GM18520 (cell line): ENCODE results near the gene RASAL3.

Source experiments
- ATAC-seq: cut with Tn5 transposase; IDR thresholded peaks from one replicate; pipeline ENCODE4 v1.9.1; 2021; ENCODE audit not compliant: unreplicated experiment

Gene RASAL3

DNA sequence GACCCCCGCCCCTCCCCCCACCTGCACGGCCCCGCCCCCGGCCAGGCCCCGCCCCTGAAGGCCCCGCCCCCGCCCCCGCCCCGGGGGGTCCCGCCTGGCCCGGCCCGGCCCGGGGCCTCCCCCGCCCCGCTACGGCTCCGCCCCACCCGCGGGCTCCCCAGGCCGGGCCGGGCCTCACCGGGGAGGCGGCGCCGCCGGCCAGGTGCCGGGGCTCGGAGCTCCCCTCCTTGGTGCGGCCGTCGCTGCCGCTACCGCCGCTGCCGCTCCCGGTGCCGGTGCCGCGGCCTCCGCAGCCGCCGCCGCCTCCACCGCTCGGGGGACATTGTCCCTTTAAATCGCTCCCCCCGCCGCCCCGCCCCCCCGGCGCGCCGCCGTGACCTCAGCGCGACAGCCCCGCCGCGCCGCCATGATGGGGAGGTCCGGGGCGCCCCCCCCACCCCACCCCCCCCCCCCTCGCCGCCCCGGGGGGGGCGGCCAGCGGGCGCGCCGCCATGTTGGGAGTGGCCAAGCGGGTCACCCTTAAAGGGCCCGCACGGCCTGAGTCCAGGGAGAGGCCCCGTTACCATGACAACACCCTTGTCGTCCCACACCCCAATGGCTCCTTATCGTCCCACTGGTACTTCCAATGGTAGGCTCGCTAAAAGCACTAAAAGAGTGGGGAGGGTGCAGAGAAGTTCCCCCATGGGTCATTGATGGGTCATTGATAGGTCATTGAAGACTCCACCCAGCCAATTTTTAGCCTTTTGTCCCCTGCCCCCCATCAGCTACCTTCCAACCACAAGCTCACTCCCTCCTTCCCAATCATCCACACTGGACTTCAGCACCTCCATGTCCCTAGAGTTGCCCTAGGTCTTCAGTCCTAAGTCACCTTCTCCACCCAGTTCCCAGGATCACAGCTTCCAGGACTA, 14.5 kb downstream of the RASAL3 start, which contains the start of gene WIZ:
Gene WIZ (minus strand): TSS at position 337 of the 908 bp plus-strand sequence. CDS start 1,649 bp downstream, outside the sequence.
- ATAC-seq: no peak

DNA sequence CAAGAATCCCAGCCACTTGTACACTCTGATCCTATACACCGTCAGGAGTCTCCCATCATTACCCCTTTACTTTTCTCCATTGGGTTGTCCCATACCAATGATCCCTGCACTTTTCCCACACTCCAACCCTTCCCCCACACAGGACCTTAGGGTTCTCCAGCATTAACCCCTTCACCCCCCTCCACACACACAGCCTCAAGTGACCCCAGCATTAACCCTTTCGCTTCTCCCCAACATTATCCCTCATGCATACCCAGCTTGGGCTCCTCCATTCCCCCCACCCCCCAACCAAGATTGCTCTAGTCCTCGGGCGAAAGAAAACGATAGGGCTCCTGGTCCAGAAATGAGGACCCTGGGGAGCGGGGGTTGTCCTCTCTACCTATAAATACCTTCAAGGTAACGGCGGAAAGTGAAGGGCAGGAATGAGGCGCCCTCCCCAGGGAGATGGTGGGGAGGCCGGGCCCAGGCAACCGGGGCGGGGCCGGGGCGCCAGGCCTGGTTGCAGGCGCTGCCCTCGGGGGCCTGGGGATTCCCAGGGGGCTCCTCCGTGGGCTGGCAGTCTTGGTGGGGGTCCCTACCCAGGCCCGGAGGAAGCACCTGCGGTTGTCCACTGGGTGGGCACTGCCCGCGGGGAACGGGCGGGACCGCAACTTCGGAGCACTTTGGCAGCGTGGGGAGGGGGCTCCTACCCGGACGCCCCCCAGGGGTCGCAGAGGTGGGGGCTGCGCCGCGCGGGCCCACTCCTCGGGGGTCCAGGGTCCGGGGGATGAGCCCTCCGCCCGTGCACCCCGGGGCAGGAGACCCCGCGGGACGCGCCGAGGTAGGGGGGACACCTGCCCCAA, 15.3 kb downstream of the RASAL3 start:
- no peak for ATAC-seq

DNA sequence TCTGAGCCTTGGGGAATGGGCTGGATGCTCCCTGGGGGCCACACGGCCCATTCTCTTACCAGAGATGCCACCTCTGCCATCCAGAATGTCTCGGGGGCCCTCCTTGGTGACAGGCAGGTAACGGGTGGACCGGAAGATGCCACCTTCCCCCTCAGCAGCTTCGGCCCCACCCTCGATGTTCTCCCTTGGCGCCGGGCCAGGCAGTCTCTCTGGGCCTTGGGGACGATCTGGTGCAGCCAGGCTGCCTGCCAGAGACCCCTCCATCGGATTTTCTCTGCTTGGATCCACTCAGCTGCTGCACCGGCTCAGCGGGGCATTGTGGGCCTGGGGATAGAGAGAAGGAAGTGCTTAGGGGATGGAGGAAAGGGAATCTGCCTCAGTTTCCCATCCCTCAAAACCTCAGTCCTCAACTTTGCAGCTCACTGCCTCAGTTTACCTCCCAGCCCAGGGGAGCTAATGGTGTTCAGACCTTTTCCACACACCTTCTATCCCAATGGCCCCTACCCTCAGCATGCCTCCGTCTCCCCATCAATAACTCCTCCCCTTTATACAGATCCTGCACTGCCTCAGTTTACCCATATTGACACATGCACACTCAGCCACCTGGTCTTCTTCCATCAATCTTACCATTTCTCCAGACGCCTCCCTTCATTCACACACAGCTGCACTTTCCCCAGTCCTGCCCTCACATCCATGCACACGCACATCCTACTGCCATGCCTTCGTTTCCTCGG, 16.1 kb downstream of the RASAL3 start:
- no peak for ATAC-seq

DNA sequence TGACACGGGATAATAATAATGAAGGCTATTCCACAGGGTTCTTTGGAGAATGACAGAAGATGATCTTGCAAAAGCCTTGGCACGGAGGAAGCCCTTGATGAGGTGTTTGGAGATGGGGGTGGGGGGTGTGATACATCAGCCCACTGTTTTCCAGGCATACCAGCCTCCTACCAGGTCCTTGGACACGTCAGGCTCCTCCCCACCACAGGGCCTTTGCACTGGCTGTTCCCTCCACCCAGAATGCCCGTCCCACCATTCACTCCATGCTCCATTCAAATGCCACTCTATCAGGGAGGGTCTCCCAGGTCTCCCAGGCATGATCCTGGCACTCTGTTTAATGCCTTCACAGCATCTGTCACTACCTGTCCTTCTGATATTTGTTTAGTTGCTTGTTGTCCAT, 17.3 kb downstream of the RASAL3 start:
- ATAC-seq: no peak

DNA sequence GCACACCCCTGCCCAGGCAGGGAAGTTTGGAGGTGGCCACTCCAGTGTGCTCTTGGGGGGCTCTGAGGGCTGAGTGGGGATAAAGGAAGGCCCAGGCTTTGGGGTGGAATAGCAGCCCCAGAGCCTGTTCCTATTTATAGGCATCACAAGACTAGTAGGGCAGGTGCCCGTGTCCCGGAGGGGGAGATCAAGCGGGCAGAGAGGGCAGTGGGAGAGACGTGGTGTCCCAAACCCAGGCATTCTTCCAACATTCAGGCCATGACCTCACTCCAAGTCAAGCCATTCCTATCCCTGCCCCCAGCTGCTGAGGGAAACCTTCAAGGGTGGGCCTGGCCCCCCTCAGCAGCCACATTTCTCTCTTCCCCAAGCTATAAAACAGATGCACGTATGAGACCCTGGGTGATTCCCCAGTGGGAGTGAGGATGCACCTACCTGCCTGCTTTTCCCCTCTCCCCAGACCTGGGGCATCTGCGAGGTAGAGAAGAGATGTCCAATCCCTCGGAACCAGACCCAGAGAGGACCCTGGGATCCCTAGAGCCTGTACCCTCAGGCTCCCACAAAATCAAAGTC, 18.5 kb downstream of the RASAL3 start:
- ATAC-seq: no peak

DNA sequence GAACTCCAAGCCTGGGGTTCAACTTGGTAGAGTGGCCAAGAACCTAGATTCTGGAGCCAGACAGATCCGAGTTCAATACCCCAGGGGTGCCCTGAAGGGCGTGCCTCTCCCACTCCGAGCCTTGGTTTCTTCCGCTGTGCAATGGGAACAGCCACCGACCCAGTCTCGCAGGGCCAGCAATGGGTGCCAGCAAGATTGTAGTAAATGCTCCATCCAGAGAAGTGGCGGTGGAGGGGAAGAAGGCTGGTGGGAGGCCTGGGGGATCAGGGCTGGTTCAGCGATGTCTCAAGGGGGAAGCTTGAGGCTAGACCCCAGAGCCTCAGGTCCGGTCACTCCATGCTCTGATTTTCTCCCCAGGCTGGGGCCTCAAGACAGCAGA, 19.1 kb downstream of the RASAL3 start:
- no peak for ATAC-seq

DNA sequence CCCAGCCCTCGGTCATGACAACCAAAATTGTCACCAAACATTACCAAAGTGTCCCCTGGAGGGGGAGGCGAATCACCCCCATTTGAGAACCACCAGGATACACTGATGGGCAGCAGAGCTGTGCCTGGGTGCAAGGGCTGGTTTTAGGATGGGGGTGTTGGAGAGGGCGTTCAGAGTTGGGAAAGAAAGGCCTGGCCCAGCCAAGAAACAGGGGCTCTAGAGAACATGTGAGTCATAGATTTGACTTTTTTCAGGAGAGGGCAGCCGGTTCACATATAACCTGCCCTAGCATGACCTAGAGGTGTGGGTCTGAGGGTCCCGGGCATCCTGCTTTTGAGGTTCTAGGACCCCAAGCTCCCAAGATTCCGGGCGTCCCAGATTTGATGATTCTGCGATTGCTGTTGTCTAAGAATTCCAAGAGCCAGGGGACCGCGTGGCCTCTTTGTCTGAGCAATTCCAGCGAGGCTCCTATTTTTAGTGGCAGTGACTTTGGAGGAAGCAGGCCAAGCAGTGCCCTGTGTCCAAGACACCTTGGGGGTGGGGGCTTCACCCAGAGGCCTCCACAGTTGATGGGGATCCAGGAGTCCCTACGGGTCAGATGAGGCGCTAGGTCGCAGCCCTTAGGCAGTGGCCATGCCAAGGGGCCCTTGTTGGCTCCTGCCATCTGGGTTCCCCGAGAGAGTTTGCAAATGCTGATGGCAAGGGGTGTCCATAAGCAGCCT, 19.7 kb downstream of the RASAL3 start:
- ATAC-seq: no peak

DNA sequence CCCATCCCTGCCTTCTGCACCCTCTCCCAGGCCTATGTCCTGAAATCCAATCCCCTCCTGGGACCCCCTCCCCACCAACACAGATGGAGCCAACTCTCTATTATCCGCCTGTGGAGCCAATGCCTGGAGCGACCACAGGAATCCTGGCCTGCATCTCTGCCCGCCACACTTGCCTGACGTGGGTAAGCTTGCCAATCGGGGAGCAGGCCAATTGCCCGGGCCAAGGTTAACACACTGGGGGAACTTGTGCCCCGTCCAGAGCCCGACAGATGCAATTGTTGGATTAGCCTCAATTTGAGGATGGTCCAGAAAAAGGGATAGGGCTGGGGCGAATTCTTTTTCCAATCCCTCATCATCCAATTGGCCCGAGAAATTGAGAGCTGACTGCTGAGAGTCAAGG, 20.5 kb downstream of the RASAL3 start:
- ATAC-seq: no peak

DNA sequence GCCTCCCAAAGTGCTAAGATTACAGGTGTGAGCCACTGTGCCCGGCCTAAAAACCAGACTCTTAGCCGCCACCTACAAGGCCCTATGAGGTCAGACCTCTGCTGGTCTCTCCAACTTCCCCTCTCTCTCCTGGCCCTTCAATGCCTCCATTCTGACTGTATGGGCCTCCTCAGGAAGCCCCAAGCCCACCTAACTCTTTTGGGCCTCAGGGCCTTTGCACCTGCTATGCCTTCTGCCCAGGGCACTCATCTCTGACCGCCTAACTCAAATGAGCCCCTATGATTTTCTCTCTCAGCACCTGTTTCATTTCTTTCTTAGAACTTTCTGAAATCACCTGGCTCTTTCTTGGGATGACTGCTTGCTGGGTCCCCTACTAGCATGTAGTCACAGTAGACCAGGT, 21.0 kb downstream of the RASAL3 start:
- ATAC-seq: no peak

DNA sequence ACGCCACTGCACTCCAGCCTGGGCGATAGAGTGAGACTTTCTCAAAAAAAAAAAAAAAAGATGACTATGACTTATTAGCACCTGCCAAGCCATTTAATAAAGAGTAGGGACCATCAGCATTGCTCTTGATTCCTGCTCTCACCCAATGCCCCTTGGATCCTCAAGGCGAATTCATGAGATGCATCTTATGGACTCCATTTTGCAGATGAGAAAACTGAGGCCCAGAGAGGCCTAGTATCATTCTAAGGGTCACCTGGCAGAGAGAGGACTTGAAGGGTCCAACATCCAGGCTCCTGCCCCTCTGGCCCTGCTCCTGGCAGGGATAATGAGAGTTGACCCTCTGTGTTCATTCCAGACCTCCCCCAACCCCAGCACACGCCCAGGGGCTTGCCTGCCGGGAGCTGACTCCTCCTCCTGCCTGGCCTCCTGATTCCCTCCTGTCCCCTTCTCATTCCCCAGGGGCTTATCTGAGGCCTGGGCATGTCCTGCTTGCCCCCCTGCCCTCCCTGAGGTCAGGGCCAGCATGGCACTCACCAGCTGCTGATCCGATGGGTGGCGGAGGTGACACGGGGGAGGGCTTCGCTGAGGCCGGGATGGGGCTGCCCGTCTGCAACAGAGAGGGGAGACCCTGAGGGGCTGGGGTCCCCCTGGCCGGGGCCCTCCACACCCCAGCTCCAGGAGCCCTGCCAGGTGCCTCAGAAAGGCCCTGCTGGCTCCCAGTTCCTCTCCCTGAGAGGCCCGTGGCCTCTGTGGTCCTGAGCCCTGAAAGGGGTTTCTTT, 22.0 kb downstream of the RASAL3 start:
- no peak for ATAC-seq

DNA sequence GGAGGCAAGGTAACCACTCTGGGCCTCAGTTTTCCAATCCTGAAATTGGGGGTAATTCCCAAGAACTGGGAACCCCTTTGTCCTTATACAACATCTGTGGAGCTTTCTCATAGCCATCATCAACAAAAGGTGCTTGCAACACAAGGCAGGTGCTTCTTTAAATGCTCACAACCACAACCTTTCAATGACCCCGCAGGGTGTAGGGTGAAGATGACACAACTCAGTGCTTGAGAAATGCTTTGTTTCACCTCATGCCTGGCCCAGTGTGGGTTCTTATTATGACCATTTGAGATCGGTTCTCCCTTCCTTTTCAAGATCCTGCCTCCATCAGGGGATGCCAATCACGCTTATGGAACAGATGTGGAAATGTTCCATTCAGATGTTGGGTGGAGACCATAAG, 23.0 kb downstream of the RASAL3 start:
- no peak for ATAC-seq

DNA sequence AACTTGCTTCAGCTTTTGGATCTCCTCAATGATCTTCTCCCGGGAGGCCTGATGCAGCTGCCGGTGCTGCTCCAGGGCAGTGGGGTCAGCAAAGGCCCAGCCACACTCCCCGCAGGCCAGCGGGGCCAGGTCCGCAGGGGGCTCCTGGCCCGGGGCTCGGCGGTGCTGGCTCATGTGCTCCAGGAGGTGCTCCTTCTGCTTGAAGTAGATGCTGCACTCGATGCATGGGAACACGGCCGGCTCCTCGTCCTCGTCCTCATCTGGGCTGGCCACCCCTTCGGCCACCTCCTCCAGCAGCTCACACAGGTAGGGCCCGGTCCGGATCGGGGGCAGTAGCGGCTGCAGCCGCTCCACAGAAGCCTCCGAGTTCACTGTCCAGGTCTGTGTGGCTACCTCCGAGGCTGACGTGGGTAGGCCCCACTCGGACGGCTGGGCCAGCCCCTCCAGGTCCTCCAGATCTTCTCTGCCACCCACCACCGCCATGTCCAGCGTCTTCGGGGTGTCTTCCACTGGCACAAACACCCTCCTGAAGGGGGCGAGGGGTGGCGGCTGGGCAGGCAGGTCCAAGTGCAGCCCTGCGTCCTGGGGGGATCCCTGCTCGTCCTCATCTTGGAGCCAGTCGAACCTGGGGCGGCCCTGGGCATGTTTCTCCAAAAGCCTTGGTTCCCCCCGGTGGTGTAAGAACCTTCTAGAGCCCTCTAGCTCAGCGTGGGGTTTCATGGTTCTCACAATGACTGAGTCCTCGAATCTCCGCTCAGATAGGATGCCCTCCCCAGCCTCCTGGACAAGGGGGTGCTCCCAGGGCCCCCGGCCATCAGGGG, 24.3 kb downstream of the RASAL3 start:
- no peak for ATAC-seq

DNA sequence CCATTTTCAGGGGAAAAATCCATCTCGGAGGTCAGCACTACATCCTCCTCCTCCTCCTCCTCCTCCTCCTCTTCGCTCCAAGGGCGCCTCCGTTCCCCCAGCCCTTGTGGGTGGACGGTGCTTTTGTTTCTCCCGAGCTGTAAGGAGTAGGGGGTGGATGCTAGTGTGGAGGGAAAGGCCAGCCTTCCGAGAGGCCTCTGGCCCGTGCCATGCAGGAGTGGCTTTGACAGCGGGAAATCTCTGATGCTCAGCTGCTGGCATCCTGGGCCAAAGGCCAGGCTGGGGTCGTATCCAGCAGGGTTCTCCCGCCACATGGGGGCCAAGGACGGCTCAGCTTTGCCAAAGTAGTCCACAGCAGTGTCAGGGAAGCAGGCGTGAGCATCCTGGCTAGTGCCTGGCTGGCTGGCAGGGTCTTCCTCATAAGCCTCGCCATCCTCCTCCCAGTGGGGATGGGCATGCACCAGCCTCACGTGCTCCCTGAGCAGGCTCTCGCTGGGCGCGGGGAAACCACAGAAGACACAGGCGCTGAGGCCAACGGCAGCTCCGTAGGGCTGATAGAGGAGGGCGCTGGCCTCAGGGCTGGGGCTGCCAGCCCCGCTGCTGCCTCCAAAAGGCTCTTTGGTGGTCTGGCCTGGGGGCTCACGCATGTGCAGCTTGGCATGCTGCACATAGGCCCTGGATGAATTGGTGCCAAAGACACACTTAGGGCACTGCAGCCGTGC, 25.1 kb downstream of the RASAL3 start:
- no peak for ATAC-seq

DNA sequence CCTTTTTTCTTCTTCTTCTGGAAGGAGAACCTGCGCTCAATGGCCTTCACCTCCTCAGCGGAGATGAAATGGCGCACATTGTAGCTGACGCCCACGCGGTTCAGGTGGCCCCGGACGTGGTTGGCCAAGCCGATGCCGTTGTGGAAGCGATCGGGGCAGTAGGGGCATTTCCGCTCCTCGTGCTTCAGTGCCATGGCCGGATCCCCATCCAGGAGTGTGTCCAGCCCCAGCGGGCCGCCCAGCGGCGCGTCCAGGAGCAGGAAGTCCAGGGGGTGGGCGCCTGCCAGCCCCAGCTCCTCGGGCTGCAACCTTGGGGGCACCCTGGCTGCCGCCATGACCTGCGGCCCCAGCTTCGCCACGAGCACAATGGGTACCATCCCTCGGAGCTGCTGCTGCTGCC, 25.8 kb downstream of the RASAL3 start:
- no peak for ATAC-seq

DNA sequence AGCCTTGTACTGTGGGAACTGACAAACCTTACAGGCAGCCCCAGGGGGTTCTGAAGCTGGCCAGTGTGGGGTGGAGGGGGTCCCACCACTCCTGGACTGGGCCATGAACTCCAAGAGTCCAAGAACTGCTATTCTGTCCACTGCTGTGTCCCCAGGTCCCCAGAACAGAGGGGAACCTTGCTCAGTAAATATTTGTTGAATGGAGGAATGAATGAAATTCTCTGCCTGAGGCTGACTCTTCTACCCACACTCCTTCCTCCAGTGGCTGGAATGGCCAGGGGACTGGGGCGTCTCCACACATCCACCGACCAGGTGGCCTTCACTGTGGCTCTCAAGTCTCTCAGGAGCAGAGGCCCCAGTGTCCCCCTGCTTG, 26.2 kb downstream of the RASAL3 start:
- ATAC-seq: no peak

DNA sequence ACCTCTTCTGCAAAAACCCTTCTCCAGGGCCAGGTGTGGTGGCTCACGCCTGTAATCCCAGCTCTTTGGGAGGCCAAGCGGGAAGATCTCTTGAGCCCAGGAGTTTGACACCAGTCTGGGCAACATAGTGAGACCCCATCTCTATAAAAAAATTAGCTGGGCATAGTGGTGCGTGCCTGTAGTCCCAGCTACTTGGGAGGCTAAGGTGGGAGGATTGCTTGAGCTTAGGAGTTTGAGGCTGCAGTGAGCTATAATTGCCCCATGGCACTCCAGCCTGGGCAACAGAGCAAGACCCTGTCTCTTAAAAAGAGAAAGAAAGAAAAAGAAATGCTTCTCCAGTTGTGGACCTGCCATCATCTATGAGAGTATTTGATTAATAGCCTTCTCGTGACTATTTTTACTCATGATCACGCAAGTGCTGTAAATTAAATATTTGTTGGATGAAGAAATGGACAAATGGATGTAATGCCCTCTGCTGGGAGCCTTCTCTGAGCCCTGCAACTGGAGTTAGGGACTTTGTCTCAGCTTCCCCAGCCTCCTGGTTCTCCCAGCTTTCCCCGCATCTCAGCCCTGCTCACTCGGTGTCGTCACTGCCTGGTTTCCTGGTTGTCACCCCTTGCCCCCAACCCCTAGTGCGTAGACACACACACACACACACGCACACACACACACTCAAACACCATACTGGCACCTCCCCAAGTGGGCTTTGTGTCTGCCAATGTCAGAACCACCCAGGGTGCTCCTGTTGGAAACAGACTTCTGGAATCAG, 26.8 kb downstream of the RASAL3 start:
- ATAC-seq: no peak

DNA sequence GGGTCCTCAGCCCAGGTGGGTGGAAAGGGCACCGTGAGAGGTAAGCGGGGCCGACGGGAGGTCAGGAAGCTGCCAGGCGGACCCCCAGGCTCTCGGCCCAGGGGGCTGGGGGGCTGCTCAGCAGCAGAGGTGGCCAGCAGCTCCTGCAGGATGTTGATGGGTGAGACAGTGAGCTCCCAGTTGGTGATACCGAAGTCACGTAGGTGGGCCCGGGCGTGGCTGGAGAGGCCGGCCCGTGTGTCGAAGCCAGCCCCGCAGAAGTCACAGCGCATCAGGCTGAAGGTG, 27.6 kb downstream of the RASAL3 start:
- ATAC-seq: no peak
